GM15510 (cell line): ENCODE results near the gene TCF7.

Experiments
- POLR2A ChIP-seq: IDR thresholded peaks from 3 replicates; pipeline ENCODE4 v1.6.1; 2011; ENCODE audit warnings: borderline replicate concordance; ENCODE audit not compliant: insufficient read length; ENCODE audit errors: extremely low read depth

The TCF7 gene

DNA sequence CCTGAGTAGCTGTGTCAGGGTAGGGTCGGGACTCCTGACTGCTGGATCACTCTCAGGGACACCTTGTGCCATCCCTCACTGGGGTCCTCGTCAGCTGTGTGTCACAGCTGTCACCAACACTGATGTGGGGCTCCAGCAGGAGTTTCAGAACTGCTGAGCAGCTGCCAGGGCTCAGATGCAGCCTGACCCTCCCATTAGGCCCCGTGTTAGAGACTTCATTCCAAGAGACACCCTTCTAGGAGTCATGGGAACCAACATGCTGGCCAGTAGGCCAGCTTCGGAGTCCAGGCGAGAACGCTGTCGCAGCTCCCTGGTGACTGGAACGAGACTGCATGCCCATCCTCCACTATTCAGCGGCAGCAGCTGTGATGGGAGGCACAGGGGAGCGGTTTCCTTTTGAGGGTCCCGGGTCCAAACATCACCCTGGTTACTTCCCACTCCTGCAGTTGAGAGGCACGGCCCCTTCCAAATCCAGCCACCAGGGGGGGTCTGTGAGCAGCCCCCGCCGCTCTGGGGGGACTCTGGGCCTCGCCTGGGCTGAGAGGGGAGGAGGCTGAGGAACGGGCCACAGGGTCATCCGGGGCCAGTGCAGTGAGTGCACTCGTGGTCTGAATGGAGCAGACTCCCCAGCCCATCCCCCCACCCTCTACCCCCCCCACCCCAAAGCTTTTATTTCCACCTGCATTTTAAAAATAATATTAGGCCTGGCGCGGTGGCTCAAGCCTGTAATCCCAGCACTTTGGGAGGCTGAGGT is 12.6 kb upstream of the TCF7 start:
- TF ChIP-seq POLR2A, result no peak

DNA sequence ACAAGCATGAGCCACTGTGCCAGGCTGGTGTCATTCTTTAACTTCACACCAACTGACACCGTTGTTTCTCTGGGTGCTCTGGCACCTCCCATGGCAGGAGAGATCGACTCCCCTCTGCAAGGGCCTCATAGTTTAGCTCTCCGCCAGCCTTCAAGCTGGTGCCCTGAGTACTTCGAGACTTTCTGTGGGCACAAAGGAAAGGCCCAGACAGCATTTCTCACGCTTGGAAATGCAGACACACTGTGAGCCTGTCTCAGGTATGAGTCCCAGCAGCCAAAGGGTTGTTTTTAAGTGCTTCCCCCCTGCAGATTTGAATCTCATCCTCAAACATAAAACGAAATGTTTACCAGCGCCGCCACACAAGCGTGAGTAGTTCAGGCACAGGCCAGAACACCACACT is 11.1 kb upstream of the TCF7 start:
- no peak for TF ChIP-seq POLR2A

DNA sequence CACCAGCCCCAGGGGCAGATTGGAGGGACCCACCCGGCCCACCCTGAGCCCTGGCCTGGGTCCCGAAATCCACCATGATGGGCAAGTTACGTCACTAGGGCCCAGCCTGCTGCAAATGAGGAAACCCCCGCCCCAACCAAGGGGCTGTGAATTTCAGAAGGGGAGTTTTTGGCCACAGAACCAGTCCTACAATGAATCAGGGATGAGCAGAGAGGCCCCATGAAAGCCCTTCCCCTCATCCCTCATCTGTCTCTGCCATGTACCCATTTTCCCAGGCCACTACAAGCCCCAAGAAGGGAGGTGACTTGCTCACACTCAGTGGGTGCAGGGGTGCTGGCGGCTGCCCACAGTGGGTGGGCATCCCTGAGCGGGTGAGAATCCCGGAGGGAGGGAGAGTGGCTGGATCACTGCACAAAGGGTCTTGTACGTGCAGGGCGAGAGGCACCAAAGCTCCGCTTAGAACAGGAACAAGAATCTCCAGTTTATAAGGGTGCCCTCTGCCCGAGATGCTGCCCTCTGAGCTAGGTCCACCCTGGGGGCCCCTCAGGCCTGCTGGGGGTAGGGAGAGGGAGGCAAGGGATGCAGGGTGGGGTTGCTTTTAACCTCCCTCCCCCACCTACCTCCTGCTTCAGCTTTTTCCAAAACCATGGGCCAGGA is 10.4 kb upstream of the TCF7 start:
- TF ChIP-seq POLR2A, result no peak

DNA sequence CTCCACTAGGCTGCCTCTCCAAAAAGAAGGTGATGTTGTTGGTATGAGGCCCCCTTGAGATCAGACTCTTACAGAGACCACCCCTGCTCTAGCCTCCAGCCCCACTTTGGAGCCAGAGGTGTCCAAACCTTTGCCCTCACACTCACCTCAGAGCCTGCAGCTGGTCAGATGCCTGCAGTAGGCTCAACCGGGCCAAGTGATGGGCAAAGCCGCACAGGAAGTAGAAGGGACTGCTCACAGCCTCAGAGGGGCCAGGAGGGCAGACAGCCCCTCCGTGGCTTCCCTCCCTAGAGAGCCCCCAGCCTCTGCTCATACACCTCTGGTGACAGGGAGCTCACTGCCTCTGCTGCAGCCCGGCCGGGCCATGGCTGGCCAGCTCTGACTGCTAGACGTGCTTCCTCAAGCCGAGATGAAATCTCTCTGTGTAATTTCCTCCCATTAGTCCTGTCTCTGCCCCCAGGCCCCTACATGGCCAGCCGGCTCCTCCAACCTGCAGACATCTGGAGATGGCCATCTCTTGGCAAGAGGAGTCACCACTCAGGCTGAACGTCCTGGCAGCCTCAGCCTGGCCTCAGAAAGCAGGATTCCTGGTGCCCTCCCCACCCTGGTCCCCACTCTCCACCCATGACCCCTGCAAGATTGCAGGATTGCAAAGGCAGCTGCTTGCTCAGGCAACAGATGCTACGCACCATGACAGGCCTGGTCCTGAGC is 7.3 kb upstream of the TCF7 start:
- TF ChIP-seq POLR2A, result no peak

DNA sequence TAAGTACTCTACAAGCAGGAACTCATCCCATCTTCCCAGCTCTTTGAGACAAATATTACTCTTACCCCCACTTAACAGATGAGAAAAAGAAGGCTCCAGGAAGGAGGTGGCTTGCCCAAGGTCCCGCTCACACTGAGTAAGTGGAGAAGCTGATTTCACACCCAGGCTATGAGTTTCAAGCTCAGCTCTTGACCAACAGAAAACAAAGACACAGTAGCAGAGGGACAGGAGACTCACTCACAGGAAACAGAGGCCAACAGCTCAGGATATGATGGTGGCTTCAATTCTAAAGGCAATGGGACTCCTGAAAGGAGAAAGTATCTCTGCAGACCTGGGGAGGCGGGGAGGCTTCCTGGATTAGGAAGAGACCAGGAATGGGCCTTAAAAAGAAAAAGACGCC is 6.7 kb upstream of the TCF7 start:
- TF ChIP-seq POLR2A, result no peak

DNA sequence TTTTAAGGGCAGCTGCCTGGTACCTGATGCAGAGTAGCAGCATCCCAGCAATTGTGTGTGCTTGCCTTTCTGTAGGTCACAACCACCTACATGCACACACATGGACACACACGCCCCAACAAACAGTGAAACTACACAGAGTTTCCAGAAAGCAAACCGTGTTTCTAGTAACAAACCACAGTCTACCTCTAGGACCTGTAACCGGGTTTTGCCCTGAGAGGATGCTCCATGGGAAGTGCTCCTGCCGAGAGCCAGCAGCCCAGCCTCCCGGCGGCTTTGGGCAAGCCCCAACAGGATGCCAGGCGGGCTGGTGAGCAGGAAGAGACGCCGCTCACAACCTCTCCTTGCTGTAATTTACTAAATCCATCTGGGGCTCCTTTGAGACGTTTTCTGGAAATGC is 4.1 kb upstream of the TCF7 start:
- no peak for TF ChIP-seq POLR2A

DNA sequence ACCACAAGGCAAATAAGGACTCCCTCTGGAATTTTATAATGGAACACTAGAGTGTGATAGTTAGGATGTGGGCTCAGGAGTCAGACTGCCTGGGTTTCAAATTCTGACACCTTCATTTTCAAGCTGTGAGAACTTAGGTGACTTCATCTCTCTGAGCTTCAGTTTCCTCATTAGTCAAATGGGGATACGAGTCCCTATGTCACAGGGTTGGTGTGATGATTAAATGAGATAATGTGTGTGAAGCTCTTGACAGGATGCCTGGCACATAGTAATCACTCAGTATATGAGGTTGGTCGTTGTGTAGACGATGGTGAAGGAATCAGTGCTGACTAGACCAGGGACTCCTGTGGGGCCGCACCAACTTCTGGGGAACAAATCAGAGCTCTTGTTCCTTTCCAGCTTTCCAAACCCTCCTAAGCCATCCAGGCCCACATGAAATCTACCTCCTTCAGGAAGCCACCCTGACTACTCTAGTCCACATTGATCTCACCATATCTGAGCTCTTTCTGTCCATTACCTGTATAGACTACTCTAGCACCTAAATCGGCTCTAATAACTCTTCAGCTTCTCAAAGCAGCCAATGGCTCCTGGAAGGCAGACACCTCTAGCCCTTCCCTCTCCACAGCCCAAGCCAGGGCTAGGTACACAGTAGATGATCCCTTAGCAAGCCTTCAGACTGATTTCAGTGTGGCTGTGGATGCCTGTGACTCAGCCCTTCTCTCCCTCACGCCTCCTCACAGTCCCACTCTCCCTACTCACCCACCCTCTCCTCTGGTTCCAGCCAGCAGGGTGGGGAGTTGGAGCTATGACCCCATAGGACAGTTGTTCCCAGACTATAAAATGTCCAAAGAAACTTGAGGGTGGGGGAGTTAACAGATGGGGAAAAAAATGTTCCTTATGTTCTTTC is 2.5 kb upstream of the TCF7 start:
- no peak for TF ChIP-seq POLR2A

DNA sequence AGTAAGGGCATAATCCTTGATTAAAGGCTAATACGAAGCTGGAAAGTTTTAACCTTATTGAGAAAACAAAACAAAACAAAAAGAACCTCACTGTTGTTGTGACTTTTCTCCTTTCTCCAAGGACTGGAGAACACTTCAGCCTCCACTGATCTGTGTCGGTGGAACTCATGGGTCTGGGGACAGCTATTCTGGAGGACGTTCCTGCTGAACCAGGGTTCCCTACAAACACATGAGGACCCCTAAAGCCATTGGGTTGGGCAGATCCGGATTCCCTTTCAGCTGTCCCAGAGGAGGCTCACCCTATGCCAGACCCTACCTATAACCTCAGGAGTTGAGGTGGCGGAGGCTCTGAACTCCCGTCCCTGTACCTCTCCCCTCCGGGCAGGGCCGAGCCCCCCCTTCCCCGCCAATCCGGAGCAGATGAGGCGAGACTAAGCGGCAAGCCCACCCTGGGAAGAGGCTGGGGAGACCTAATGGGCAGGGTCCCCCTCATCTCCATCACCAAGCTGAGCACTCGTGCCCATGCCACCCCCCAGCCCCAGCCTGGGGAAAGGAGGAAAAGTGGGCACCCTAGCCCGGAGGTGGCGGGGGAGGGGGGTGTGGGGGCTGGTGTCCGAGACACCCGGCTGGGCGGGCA is 1.6 kb upstream of the TCF7 start:
- no peak for TF ChIP-seq POLR2A

DNA sequence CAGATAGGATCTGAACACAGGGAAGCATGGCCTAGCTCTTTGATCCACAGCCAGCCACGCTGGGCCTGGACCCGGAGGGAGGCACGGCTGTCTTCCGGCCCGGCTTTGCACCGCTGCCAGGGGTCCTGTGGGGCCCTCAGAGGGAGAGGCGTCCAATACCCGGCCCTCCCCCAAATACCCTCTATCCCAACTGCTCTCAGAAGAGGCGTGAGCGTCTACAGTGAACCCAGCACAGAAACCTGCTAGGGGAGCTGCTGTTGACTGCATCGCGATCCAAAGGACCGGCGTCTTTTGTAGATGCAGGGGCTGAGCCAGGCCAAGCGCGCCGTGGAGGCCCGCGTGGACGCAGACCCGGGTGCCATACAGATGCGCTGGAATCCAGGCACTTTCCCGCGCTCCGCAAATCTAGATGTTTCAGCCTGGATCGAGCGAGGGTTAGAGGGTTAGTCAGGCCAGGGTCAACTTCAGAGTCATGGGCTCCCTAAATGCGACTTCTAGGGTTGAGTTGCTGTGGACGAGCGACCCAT is 1.1 kb upstream of the TCF7 start:
- TF ChIP-seq POLR2A, result no peak

DNA sequence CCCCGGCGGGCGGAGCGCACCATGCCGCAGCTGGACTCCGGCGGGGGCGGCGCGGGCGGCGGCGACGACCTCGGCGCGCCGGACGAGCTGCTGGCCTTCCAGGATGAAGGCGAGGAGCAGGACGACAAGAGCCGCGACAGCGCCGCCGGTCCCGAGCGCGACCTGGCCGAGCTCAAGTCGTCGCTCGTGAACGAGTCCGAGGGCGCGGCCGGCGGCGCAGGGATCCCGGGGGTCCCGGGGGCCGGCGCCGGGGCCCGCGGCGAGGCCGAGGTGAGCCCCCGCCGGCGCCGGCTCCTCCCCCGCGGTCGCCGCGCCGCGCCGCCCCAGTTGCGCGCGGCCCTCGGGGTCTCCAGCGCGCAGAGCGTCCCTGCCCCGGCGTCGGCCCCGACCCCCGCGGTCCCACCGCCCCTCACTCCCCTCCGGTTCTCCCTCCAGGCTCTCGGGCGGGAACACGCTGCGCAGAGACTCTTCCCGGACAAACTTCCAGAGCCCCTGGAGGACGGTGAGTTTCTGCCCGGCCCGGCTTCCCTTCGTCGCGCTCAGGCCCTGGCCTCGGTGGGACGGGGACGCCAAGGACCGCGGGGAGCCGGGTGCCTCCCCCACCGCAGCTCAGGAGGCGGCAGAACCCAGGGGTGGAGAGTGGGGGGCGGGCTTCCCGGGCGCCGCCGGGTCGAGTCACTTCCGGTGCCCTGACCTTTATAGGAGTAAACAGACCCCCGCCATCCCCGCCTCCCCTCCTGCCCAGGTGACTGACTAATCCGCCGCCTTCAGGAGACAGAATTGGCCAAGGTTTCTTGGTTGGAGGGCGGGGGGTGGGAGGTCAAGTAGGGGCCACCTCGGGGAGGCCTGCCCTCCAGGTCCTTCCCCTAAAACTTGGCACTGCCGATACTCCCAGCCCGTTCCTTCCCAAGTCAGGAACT is 665 bp downstream of the TCF7 start:
- TF ChIP-seq POLR2A, result peak; percentile 1

DNA sequence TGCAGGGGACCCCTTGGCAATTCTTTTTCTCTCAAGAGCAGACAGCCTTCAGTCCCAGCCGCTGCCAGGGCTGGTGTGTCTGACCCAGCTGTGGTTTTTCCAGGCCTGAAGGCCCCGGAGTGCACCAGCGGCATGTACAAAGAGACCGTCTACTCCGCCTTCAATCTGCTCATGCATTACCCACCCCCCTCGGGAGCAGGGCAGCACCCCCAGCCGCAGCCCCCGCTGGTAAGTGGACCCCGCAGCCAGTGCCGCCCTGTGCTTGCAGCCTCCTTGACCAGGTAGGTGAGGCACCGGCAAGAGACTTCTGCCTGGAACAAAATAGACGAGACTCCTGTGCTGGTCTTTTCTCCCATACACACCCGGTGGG is 1.3 kb downstream of the TCF7 start:
- no peak for TF ChIP-seq POLR2A

DNA sequence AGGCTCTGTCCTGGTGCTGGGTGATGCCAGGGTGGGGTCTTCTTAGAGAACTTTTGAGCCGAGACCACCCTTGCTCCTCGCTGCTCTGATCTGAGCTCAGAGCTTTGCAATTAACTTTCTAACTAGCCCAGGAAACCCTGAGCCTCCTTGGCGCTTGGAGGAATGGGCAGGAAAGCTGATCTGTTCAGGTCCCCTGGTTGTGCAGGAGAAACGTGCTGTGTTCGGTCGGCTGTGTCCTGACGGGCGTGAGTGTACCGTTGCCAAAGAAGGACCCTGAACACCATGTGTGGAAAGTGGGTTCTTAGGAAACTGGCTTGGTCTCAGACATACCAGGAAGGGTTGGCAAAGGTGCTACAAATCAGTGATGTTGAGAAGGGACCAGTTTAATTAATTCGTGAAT is 1.8 kb downstream of the TCF7 start:
- no peak for TF ChIP-seq POLR2A

DNA sequence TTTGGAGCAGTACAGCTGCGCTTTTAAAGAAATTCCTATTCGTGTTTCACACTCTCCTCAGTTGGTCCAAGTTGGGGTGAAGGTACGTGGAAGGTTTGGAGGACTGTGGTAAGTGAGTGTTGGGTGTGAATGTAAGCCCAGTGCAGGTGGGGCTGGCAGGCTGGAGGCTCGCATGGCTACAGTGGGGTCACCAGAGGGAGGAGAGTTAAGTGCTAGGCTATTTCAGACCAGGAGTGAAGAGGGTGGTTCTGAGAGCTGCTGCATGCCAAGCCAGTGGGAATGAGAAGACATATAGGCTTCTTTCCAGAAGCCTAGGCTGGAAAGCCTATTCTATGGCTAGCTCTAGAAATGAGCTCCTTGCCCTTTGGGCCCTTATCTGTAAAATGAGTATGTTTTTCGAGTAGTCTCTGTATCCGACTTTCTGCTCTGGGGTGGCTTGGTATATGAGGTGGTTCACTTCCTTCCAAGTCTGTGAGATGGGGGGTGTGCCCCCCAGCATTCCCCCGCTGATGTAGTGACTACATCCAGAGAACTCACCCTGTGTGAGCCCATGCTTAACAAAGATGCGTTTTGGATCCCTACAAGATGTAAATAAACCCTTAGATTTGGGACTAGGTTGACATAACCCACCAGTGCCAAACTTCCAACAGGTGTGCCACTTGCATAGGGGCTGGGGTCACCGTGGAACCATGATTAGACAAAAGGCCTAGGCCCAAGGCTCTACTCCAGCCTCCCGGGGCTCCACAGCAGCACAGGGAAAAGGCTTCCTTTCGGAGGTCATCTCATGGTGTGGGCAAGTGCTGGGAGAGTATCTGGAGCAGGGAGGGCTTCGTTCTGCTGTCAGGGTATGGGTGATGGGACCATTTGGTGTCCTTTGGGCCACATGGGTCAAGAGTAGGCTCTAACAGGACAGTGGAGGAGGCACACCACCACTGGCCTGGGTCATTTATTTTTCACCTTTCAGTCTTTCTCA is 2.6 kb downstream of the TCF7 start:
- no peak for TF ChIP-seq POLR2A
